Tongue (tissue), 2 donors: ENCODE results near the gene ABCB8. TPM values are rescaled to one million over a fixed set of nuclear protein-coding genes. Genes with fewer than 3 reads are reported as not detected.
"Not testable (repeated sequence)": the region's sequence is repeated elsewhere in the genome, so short reads cannot be mapped to it uniquely, and the experiment has no call there.

Experiments used
- DNase-seq: peaks from one replicate; pipeline ENCODE4 v3.0.0-alpha.2; 2015
- total RNA-seq: library from RNA; depleted of rRNA; stranded (reverse); fragments of >200 nt; gene quantifications from one replicate; pipeline ENCODE4 v1.2.3, GENCODE V29; 2014

ABCB8 gene
- total RNA-seq, 1 donor from 2014 or later: 28.6 TPM

GRCh38 chr7:151014950-151015349 is 13.3 kb upstream of the ABCB8 start:
- peak; percentile 59 for DNase-seq

DNA sequence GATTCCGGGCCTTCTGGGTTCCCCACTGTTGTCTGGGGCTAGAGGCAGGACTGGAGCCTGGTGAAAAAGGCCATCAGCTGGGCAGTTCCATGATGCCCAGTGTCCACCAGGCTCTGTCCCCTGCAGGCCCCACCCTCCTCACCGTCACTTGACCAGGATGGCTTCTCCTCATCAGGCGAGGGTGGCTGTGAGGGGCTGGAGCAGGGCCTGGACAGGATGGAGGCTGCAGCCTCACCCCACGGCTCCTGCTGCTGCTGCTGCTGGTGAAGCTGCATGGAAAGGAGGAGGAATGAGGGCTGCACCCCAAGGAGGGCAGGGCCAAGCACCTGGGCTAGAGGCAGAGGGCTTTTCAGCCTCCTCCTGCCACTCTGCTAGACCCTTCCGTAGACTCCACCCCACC is 12.3 kb upstream of the ABCB8 start:
- DNase-seq: no peak

DNA sequence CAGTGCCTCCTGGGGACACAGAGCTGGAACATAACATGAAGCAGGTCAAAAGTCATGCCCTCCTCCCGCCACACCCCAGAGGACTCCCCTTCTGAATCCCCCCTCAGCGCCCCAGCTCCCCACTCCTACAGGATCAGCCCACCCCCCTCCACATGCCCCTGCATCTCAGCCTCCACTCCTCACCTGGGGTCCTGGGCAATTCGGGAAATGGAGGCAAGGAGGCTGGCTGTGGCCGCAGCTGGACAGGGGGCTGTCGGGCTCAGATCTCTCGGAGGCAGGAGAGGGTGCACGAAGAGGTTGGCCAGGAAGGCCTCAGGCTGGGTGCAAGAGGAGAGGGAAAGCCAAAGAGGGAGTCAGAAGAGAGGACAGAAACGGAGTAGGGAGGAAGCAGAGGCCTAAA is 11.7 kb upstream of the ABCB8 start:
- DNase-seq: no peak

GRCh38 chr7:151016942-151017341 is 11.3 kb upstream of the ABCB8 start:
- no peak for DNase-seq

DNA sequence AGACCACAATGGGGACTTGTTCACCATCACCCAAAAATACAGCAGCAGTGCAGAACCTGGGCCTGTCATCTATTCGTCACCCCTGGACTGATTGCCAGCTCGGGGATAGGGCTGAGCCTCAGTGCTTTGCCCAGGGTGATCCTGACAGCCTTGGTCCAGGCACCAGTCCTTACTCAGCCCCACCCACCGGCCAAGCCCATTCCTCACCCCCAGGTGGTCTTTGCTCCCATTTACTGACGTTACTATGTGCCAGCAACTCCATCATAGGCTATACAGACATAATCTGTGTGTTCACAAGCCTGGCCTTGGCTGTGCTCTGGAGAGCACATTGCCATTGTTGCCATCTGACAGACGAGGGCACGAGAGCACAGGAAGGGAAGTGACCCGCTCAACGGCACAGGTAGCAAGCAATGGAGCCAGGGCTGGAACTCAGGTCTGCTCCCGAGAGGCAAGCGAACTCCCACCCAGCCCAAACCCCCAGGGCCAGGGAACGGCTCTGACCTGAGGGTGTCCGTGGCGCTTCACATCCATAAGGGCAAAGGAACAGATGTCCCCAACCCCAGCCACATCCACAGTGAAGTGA is 10.8 kb upstream of the ABCB8 start:
- DNase-seq: no peak

DNA sequence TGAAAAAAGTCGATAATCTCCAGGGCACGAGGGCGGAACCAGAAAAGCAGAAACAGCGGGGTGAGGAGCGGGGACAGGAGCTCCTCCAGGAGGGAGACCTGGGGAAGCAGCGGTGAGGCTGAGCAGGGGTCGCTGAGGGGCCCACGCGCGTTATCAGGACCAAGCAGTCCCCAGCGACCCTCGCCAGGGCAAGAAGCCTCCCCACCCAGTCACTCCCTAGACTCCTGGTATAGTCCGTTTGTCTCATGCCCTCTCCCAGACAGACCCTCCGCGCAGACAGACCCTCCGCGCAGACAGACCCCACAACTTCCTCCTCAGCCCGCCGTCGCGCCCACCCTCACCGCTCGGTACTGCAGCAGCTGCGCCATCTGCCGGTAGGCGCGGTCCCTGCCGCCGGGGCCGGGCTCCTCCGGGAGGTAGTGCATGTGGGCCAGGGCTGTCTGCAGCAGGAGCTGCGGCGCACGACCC is 10.3 kb upstream of the ABCB8 start:
- DNase-seq: peak; percentile 79

DNA sequence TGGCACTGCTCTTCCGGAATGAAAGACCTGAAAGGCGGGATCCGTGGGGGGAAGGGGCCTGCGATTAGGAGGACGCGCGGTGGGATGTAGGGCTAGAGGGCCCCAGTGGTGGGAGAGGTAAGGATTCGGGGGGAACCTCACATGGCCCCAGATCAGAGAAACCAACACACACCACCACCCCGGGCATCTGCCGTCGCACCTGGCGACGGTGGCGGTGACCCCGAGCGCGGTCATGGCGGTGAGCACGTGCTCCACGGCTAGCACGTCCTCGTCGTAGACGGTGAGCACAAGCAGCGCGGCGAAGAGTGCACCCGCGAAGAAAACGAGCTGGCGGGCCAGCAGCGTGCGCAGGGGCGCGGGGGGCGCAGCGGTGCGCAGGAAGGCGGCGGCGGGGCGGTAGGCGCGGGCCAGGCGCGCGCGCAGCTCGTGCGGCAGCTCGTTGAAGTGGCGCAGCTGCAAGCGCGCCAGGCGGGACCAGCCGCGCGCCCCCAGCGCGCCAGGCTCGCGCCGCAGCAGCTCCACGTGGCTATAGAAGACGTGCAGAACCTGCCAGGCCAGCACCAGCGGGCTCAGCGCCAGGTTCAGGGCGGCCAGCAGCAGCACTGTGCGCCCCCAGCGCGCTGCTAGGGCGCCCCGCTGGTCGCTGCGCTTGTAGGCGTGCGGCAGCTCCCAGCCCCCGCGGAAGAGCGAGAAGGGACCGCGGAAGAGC is 9.7 kb upstream of the ABCB8 start:
- peak; percentile 75 for DNase-seq

DNA sequence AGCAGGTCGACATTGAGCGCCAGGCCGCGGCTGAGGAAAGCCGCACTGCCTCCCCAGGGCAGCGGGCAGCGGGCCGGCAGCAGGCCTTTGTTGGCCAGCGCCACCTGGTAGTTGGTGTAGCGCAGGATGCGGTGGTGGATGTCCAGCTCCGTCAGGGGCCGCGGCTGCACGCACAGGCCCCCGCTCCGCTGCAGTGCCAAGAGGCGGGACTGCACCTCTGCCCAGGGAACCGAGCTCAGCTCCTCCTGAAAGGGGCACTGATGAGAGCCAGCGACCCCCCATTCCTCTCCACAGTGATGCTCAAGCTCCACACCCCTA is 9.2 kb upstream of the ABCB8 start:
- DNase-seq: no peak

DNA sequence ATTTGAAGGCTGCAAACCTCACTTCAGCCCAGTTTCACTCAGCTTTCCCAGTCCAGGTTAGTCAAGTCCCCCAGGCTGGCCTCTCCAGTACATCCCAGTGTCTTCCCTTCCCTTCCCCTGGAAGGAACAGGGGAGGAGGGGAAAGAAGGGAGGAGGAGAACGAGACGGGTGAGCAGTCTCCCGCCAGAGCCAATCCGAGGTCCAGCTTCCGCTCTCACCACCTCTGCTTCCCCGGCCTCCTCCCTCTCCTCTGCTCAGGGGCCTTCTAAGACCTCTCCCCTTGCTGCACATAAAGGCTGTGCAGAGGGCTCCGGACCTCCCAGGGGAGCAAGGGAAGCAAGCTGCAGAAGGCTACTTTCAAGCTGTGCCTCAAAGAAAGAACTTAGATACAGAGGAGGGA is 8.0 kb upstream of the ABCB8 start:
- DNase-seq: no peak

- no peak for DNase-seq
Measured at GRCh38 chr7:151023232-151023631, 5.0 kb upstream of the ABCB8 start.

- DNase-seq: no peak
Measured at GRCh38 chr7:151024435-151025056, 3.7 kb upstream of the ABCB8 start, which contains the start of gene ATG9B. TSS of gene ATG9B (minus strand) at chr7:151024494. CDS start at chr7:151024423, 71 bp downstream.

GRCh38 chr7:151025924-151026671 is 2.2 kb upstream of the ABCB8 start:
- no peak for DNase-seq

GRCh38 chr7:151026771-151027727 is 1.2 kb upstream of the ABCB8 start:
- not testable (repeated sequence) for DNase-seq

GRCh38 chr7:151027728-151028130 is 521 bp upstream of the ABCB8 start:
- not testable (repeated sequence) for DNase-seq

DNA sequence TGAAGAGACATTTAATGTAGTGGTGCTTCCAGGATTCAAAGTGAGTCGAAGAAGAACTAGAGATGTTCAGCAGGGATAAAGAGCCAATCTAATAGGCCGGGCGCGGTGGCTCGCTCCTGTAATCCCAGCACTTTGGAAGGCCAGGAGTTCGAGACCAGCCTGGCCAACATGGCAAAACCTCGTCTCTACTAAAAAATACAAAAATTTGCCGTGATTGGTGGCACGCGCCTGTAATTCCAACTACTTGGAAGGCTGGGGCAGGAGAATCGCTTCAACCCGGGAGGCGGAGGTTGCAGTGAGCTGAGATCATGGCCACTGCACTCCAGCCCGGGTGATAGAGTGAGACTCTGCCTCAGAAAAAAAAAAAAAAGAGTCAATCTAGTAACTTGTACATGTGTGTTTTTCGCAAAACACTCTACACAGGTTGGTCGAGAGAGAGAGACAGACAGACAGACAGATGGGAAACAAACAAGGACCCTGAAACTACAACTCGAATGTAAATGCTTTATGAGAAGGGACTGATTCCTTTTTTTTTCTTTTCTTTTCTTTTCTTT is 775 bp downstream of the ABCB8 start:
- DNase-seq: no peak

DNA sequence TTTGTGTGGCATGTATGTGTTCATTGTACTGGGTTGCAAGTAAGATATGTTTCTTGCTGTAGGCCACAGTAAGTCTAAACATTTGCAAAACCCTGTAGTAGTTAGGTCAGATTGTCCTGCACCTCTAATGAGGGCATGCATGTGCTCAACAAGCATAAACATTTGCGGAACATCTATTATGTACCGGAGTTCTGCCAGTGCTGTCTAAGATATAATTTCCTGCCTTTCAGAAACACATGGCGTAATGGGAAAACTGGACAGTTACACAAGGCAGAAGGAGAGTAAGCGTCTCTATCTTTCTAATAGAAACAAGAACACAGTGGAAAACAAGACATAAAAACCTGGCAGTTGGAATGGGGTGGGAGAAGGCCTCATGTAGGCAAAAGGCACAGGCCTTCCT is 2.8 kb downstream of the ABCB8 start:
- no peak for DNase-seq

- DNase-seq: no peak
Measured at GRCh38 chr7:151032936-151033863, 5.0 kb downstream of the ABCB8 start.

DNA sequence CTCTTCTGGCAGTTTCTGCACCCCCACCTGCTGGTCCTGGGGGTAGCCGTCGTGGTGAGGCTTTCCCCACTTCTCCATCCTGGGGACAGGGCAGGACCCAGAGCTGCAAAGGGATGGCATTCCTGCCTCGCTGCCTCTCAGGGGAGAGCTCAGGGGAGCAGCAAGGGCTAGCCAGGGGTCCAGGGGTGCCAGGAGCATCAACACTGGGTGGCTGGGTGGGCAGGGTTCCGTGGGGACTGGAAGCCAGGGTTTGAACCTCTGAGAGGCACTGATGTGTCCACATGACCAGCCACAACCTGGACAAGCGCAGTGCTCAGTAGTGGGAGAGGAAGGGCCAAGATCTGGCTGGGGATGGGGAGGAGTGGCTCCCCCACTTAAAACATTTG is 5.6 kb downstream of the ABCB8 start:
- no peak for DNase-seq

DNA sequence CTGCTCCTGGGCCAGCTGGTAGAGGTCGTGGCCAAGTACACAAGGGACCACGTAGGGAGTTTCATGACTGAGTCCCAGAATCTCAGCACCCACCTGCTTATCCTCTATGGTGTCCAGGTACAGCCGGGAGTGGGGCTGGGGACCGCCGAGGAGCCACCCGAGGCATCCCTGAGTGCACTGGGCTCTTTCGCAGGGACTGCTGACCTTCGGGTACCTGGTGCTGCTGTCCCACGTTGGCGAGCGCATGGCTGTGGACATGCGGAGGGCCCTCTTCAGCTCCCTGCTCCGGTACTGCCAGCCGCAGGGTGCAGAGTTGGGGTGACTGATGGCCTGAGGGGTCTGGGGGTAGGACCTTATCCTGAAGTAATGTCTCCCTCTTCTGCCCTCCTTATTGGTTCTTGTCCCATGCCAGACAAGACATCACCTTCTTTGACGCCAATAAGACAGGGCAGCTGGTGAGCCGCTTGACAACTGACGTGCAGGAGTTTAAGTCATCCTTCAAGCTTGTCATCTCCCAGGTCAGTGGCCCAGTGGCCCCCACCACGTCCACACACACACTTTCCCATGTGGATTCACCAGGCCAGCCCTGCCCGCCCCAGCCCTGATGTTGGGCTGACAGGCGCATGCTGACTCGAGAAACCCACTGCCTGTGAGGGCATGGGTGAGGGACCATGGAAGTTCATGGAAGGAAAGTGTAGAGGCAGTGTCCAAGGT is 6.2 kb downstream of the ABCB8 start:
- DNase-seq: no peak
